SK-N-SH treated with all-trans-retinoic acid at 6 μM for 48 hours (cell line): ENCODE data around the gene RFX7.

Experiments used
- ATAC-seq: fragments of 200-7000 bp; cut with Tn5 transposase; 3 replicates; pipeline ENCODE4 v1.9.1; 2020; ENCODE audit warnings: mild to moderate bottlenecking, moderate library complexity
- ARNTL ChIP-seq: fragments of 450-650 bp; formaldehyde crosslinking; IDR thresholded peaks from 2 replicates; pipeline ENCODE4 v1.5.0; 2020; ENCODE audit warnings: low read depth, mild to moderate bottlenecking, moderate library complexity, borderline replicate concordance
- BACH2 ChIP-seq: fragments of 250-450 bp; sonication (Bioruptor Pico); IDR thresholded peaks from 2 replicates; pipeline ENCODE4 v1.9.0; 2021; ENCODE audit warnings: mild to moderate bottlenecking, borderline replicate concordance
- CSDC2 ChIP-seq: fragments of 250-450 bp; sonication (Bioruptor Pico); IDR thresholded peaks from 2 replicates; pipeline ENCODE4 v1.5.0; 2020; ENCODE audit warnings: mild to moderate bottlenecking, moderate library complexity
- ESRRG ChIP-seq: fragments of 250-450 bp; sonication (Bioruptor Pico); IDR thresholded peaks from 2 replicates; pipeline ENCODE4 v1.6.1; 2021; ENCODE audit warnings: mild to moderate bottlenecking
- GLIS3 ChIP-seq: fragments of 250-450 bp; sonication (Bioruptor Pico); IDR thresholded peaks from 2 replicates; pipeline ENCODE4 v1.5.0; 2020; ENCODE audit warnings: mild to moderate bottlenecking, moderate library complexity
- ISL1 ChIP-seq: fragments of 250-450 bp; sonication (Bioruptor Pico); IDR thresholded peaks from 2 replicates; pipeline ENCODE4 v2.1.2; 2022; ENCODE audit warnings: mild to moderate bottlenecking, moderate library complexity
- POU6F1 ChIP-seq: fragments of 250-450 bp; sonication (Bioruptor Pico); IDR thresholded peaks from 2 replicates; pipeline ENCODE4 v1.8.0; 2021; ENCODE audit warnings: low read depth, mild to moderate bottlenecking, moderate library complexity, borderline replicate concordance
- PPARA ChIP-seq: fragments of 250-450 bp; sonication (Bioruptor Pico); IDR thresholded peaks from 2 replicates; pipeline ENCODE4 v1.5.0; 2020; ENCODE audit warnings: mild to moderate bottlenecking, borderline replicate concordance
- RARB ChIP-seq: fragments of 250-450 bp; sonication (Bioruptor Pico); IDR thresholded peaks from 2 replicates; pipeline ENCODE4 v1.8.0; 2021; ENCODE audit warnings: mild to moderate bottlenecking, moderate library complexity
- SNAI2 ChIP-seq: fragments of 250-450 bp; sonication (Bioruptor Pico); IDR thresholded peaks from 2 replicates; pipeline ENCODE4 v1.5.0; 2020; ENCODE audit warnings: mild to moderate bottlenecking, moderate library complexity
- TCF4 ChIP-seq: fragments of 250-450 bp; sonication (Bioruptor Pico); IDR thresholded peaks from 2 replicates; pipeline ENCODE4 v1.8.0; 2021; ENCODE audit warnings: mild to moderate bottlenecking, moderate library complexity, borderline replicate concordance
- TOX ChIP-seq: fragments of 250-450 bp; sonication (Bioruptor Pico); IDR thresholded peaks from 2 replicates; pipeline ENCODE4 v1.8.0; 2021; ENCODE audit warnings: mild to moderate bottlenecking, moderate library complexity, borderline replicate concordance
- ZC3H10 ChIP-seq: fragments of 250-450 bp; sonication (Bioruptor Pico); IDR thresholded peaks from 2 replicates; pipeline ENCODE4 v1.5.1; 2021; ENCODE audit warnings: mild to moderate bottlenecking, moderate library complexity
- ZFP3 ChIP-seq: fragments of 250-450 bp; sonication (Bioruptor Pico); IDR thresholded peaks from 2 replicates; pipeline ENCODE4 v1.5.0; 2020; ENCODE audit warnings: mild to moderate bottlenecking, moderate library complexity
- ZFP30 ChIP-seq: fragments of 450-650 bp; formaldehyde crosslinking; IDR thresholded peaks from 2 replicates; pipeline ENCODE4 v1.5.0; 2022; ENCODE audit warnings: mild to moderate bottlenecking, moderate library complexity
- ZNF565 ChIP-seq: fragments of 450-650 bp; formaldehyde crosslinking; conservative IDR thresholded peaks from 2 replicates; pipeline ENCODE4 v1.5.0; 2020; ENCODE audit warnings: low read depth, mild to moderate bottlenecking, moderate library complexity
- ZNF70 ChIP-seq: fragments of 450-650 bp; formaldehyde crosslinking; IDR thresholded peaks from 2 replicates; pipeline ENCODE4 v1.5.0; 2020; ENCODE audit warnings: mild to moderate bottlenecking, moderate library complexity
- ZNF8 ChIP-seq: fragments of 450-650 bp; formaldehyde crosslinking; IDR thresholded peaks from 2 replicates; pipeline ENCODE4 v1.5.0; 2020; ENCODE audit warnings: mild to moderate bottlenecking, moderate library complexity
- TF ChIP-seq, protein P1 (sequence below): fragments of 250-450 bp; sonication (Bioruptor Pico); IDR thresholded peaks from 2 replicates; pipeline ENCODE4 v1.5.1; 2020; ENCODE audit warnings: low read depth, mild to moderate bottlenecking, moderate library complexity
- TF ChIP-seq, protein P2 (sequence below): fragments of 250-450 bp; sonication (Bioruptor Pico); IDR thresholded peaks from 2 replicates; pipeline ENCODE4 v1.5.1; 2021; ENCODE audit warnings: mild to moderate bottlenecking, moderate library complexity
- TF ChIP-seq, protein P3 (sequence below): fragments of 250-450 bp; sonication (Bioruptor Pico); IDR thresholded peaks from 2 replicates; pipeline ENCODE4 v1.8.0; 2020; ENCODE audit warnings: mild to moderate bottlenecking, moderate library complexity, borderline replicate concordance

RFX7 gene

GRCh38 chr15:56176996-56177395 is 66.7 kb downstream of the RFX7 start:
- ATAC-seq: no peak
- no peak for TF ChIP-seq ARNTL (CRISPR knock-in tag)
- no peak for TF ChIP-seq ZNF8 (CRISPR knock-in tag)
- TF ChIP-seq RARB (CRISPR knock-in tag): no peak
- no peak for TF ChIP-seq GLIS3 (CRISPR knock-in tag)
- TF ChIP-seq POU6F1 (CRISPR knock-in tag): no peak
- TF ChIP-seq, protein P1, sequence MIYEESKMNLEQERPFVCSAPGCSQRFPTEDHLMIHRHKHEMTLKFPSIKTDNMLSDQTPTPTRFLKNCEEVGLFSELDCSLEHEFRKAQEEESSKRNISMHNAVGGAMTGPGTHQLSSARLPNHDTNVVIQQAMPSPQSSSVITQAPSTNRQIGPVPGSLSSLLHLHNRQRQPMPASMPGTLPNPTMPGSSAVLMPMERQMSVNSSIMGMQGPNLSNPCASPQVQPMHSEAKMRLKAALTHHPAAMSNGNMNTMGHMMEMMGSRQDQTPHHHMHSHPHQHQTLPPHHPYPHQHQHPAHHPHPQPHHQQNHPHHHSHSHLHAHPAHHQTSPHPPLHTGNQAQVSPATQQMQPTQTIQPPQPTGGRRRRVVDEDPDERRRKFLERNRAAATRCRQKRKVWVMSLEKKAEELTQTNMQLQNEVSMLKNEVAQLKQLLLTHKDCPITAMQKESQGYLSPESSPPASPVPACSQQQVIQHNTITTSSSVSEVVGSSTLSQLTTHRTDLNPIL: no peak
- no peak for TF ChIP-seq SNAI2 (CRISPR knock-in tag)
- TF ChIP-seq TCF4 (CRISPR knock-in tag): no peak
- no peak for TF ChIP-seq PPARA (CRISPR knock-in tag)
- TF ChIP-seq, protein P2, sequence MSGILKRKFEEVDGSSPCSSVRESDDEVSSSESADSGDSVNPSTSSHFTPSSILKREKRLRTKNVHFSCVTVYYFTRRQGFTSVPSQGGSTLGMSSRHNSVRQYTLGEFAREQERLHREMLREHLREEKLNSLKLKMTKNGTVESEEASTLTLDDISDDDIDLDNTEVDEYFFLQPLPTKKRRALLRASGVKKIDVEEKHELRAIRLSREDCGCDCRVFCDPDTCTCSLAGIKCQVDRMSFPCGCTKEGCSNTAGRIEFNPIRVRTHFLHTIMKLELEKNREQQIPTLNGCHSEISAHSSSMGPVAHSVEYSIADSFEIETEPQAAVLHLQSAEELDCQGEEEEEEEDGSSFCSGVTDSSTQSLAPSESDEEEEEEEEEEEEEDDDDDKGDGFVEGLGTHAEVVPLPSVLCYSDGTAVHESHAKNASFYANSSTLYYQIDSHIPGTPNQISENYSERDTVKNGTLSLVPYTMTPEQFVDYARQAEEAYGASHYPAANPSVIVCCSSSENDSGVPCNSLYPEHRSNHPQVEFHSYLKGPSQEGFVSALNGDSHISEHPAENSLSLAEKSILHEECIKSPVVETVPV (CRISPR knock-in tag): no peak
- no peak for TF ChIP-seq BACH2
- TF ChIP-seq, protein P3, sequence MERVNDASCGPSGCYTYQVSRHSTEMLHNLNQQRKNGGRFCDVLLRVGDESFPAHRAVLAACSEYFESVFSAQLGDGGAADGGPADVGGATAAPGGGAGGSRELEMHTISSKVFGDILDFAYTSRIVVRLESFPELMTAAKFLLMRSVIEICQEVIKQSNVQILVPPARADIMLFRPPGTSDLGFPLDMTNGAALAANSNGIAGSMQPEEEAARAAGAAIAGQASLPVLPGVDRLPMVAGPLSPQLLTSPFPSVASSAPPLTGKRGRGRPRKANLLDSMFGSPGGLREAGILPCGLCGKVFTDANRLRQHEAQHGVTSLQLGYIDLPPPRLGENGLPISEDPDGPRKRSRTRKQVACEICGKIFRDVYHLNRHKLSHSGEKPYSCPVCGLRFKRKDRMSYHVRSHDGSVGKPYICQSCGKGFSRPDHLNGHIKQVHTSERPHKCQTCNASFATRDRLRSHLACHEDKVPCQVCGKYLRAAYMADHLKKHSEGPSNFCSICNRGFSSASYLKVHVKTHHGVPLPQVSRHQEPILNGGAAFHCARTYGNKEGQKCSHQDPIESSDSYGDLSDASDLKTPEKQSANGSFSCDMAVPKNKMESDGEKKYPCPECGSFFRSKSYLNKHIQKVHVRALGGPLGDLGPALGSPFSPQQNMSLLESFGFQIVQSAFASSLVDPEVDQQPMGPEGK (CRISPR knock-in tag): no peak
- TF ChIP-seq ISL1 (CRISPR knock-in tag): no peak
- TF ChIP-seq ZC3H10 (CRISPR knock-in tag): no peak
- TF ChIP-seq TOX (CRISPR knock-in tag): no peak
- TF ChIP-seq ZNF70 (CRISPR knock-in tag): no peak
- no peak for TF ChIP-seq ESRRG (CRISPR knock-in tag)
- TF ChIP-seq CSDC2 (CRISPR knock-in tag): no peak

- TF ChIP-seq POU6F1 (CRISPR knock-in tag): no peak
- no peak for TF ChIP-seq ZNF565 (CRISPR knock-in tag)
- no peak for TF ChIP-seq TOX (CRISPR knock-in tag)
- TF ChIP-seq ISL1 (CRISPR knock-in tag): no peak
- no peak for TF ChIP-seq ZFP30 (CRISPR knock-in tag)
- no peak for ATAC-seq
Observed at GRCh38 chr15:56175788-56176187, 67.9 kb downstream of the RFX7 start.

- no peak for ATAC-seq
- TF ChIP-seq GLIS3 (CRISPR knock-in tag) (no peak), SNAI2 (CRISPR knock-in tag) (no peak), ZNF565 (CRISPR knock-in tag) (no peak), ZNF70 (CRISPR knock-in tag) (no peak), PPARA (CRISPR knock-in tag) (no peak), RARB (CRISPR knock-in tag) (no peak), ZFP30 (CRISPR knock-in tag) (no peak), ZNF8 (CRISPR knock-in tag) (no peak), ISL1 (CRISPR knock-in tag) (no peak), ZFP3 (CRISPR knock-in tag) (no peak), BACH2 (no peak), TCF4 (CRISPR knock-in tag) (no peak), ESRRG (CRISPR knock-in tag) (no peak), POU6F1 (CRISPR knock-in tag) (no peak), TOX (CRISPR knock-in tag) (no peak), ARNTL (CRISPR knock-in tag) (no peak)
- TF ChIP-seq, protein P2 (CRISPR knock-in tag): no peak
- TF ChIP-seq, protein P3 (CRISPR knock-in tag): no peak
- TF ChIP-seq, protein P1: no peak
Observed at GRCh38 chr15:56174649-56175048, 69.0 kb downstream of the RFX7 start.
